Stimulated activated CD4-positive, alpha-beta T cell treated with anti-CD3 and anti-CD28 coated beads, Interleukin-4, amount 100 ng/mL, for 24 hours (primary cell): Measurements from ENCODE around the gene ZNF804B.
"Not testable (repeated sequence)": the region's sequence is repeated elsewhere in the genome, so short reads cannot be mapped to it uniquely, and the experiment has no call there.

ENCODE experiments used
- DNase-seq: peaks from one replicate; pipeline ENCODE4 v3.0.0-alpha.2; 2020

The ZNF804B gene

GRCh38 chr7:89103564-89103963 lies 344.1 kb downstream of the ZNF804B start:
- DNase-seq = no peak

GRCh38 chr7:89104748-89105685 lies 345.5 kb downstream of the ZNF804B start:
- DNase-seq = no peak

- DNase-seq = no peak
These were observed 364.4 kb downstream of the ZNF804B start for GRCh38 chr7:89123871-89124270.

- no peak for DNase-seq
These were observed 370.3 kb downstream of the ZNF804B start for GRCh38 chr7:89129600-89130375.

GRCh38 chr7:89133357-89133756 lies 373.9 kb downstream of the ZNF804B start:
- no peak for DNase-seq

GRCh38 chr7:89133819-89134218 lies 374.3 kb downstream of the ZNF804B start:
- DNase-seq = no peak

- DNase-seq = no peak
These were observed 386.3 kb downstream of the ZNF804B start for GRCh38 chr7:89145801-89146200.

GRCh38 chr7:89160107-89160506 lies 400.6 kb downstream of the ZNF804B start:
- no peak for DNase-seq

- DNase-seq = no peak
These were observed 405.9 kb downstream of the ZNF804B start for GRCh38 chr7:89165421-89165820.

- DNase-seq = no peak
These were observed 411.1 kb downstream of the ZNF804B start for GRCh38 chr7:89170628-89171027.

- no peak for DNase-seq
These were observed 422.6 kb downstream of the ZNF804B start for GRCh38 chr7:89182116-89182515.

GRCh38 chr7:89183712-89184111 lies 424.2 kb downstream of the ZNF804B start:
- DNase-seq = no peak

GRCh38 chr7:89200758-89201157 lies 441.3 kb downstream of the ZNF804B start:
- DNase-seq = no peak

GRCh38 chr7:89223900-89224395 lies 464.4 kb downstream of the ZNF804B start:
- no peak for DNase-seq

GRCh38 chr7:89228688-89229171 lies 469.2 kb downstream of the ZNF804B start:
- DNase-seq = not testable (repeated sequence)

- DNase-seq = no peak
These were observed 478.7 kb downstream of the ZNF804B start for GRCh38 chr7:89238156-89238555.

- DNase-seq = no peak
These were observed 486.7 kb downstream of the ZNF804B start for GRCh38 chr7:89246196-89246595.

- no peak for DNase-seq
These were observed 487.7 kb downstream of the ZNF804B start for GRCh38 chr7:89247207-89247606.

- DNase-seq = no peak
These were observed 499.6 kb downstream of the ZNF804B start for GRCh38 chr7:89259085-89259484.

GRCh38 chr7:89264126-89264525 lies 504.6 kb downstream of the ZNF804B start:
- DNase-seq = no peak

- no peak for DNase-seq
These were observed 506.1 kb downstream of the ZNF804B start for GRCh38 chr7:89265631-89266030.

GRCh38 chr7:89283302-89283701 lies 523.8 kb downstream of the ZNF804B start:
- DNase-seq = no peak

GRCh38 chr7:89308535-89308934 lies 549.0 kb downstream of the ZNF804B start:
- no peak for DNase-seq

GRCh38 chr7:89311886-89312285 lies 552.4 kb downstream of the ZNF804B start:
- no peak for DNase-seq
